ENCODE measurements around the gene WASF2. TPM values are rescaled to one million over a fixed set of nuclear protein-coding genes. Genes with fewer than 3 reads are reported as not detected.

The WASF2 gene
- total RNA-seq, 2 donors from 2014 or later: 28.0 to 36.1 TPM

DNA sequence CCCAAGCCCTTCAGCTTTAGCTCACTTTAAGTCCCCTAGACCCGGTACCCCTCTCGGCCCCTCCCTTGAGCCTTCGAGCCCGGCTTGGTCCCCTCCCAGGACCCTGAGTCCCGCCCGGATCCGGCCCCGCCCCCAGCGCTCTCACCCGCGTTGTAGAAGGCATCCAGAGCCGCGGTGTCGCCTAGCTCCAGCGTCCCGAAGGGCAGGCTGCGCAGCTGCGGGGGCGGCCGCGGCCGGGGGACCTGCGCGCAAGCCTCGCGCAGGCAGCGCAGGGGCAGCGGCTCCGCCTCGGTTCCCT is 123.9 kb downstream of the WASF2 start:
- no peaks in the 10 kb centered on the region for H3K36me3 ChIP-seq (replicated peaks in 1 of 2; ENCODE audit: insufficient read depth in 1 of 2, low read depth in 2 of 2)

DNA sequence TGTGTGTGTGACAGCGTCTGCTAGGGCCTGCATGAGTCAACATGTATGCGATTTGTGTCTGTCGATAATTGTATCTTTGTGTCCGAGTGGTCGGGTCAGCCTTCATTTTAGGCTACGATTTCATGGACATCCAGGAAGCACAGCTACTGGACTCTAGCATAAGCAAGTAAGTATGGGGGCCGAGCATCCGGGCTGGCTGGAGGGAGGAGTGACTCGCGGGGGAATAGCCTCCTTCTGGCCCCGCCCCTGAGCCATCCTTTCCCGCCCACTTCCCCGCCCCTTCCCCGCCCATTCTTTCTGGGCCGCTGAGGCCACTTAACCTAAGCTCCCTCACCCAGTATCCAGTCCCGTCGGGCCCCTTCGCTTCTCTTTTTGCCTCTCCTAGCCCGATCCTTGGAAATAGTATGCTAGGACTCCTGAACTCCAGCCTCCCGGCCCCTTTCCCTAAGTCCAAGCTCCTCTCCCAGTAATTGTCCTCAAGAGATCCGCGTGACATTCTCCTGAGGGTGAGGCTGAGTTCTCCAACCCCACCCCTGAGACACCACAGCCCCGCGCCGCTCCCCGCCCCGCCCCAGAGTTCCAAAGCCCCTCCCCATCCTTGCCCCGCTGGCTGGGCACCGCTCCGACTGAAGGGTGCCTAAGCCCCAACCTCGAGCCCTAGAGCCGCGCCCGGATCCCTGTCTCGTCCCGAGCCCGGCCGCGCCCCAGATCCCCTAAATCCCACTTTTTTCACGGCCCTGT is 124.4 kb downstream of the WASF2 start:
- Histone ChIP-seq H3K9me3 (no peaks in the 10 kb centered on the region), H3K4me1 (peaks cover 27% of the 10 kb centered on the region), H3K27me3 (no peaks in the 10 kb centered on the region), H3K27ac (peak overlapping the region; percentile 57 to 90 (median 78)), H3K4me3 (peak overlapping the region; percentile 16 to 18), H3K36me3 (replicated peaks in 1 of 2; ENCODE audit: insufficient read depth in 1 of 2, low read depth in 2 of 2) (no peaks in the 10 kb centered on the region)
- DNase-seq (peak; percentile 86 to 89 (median 88)), ATAC-seq (peak; percentile 74)
- TF ChIP-seq POLR2A (IDR thresholded peaks at IDR 0.05): peak in 2 of 3 donors; percentile 68 to 69
- TF ChIP-seq, protein P1, sequence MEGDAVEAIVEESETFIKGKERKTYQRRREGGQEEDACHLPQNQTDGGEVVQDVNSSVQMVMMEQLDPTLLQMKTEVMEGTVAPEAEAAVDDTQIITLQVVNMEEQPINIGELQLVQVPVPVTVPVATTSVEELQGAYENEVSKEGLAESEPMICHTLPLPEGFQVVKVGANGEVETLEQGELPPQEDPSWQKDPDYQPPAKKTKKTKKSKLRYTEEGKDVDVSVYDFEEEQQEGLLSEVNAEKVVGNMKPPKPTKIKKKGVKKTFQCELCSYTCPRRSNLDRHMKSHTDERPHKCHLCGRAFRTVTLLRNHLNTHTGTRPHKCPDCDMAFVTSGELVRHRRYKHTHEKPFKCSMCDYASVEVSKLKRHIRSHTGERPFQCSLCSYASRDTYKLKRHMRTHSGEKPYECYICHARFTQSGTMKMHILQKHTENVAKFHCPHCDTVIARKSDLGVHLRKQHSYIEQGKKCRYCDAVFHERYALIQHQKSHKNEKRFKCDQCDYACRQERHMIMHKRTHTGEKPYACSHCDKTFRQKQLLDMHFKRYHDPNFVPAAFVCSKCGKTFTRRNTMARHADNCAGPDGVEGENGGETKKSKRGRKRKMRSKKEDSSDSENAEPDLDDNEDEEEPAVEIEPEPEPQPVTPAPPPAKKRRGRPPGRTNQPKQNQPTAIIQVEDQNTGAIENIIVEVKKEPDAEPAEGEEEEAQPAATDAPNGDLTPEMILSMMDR (IDR thresholded peaks at IDR 0.05): no peak
- WGBS, 2 donors: 3 to 6% methylated on average over 35 to 36 of the region's 40 CpGs
- intact Hi-C loops (cut with DNase I): no loop called here

More for the DNA sequence above, 123.9 kb downstream of the WASF2 start:
- no peak for TF ChIP-seq POLR2A (IDR thresholded peaks at IDR 0.05)
- TF ChIP-seq, protein P1 (IDR thresholded peaks at IDR 0.05): no peak
- DNase-seq: peak; percentile 70 to 79 (median 78)
- Histone ChIP-seq H3K27ac (peak overlapping the region; percentile 57 to 90 (median 78)), H3K4me3 (peak overlapping the region; percentile 16 to 18), H3K27me3 (no peaks in the 10 kb centered on the region), H3K9me3 (no peaks in the 10 kb centered on the region), H3K4me1 (peaks cover 24% of the 10 kb centered on the region)
- 0 to 2% methylated on average over 5 to 30 of the region's 30 CpGs for WGBS, 2 donors
- intact Hi-C loops (cut with DNase I): no loop called here
- ATAC-seq: peak; percentile 46

DNA sequence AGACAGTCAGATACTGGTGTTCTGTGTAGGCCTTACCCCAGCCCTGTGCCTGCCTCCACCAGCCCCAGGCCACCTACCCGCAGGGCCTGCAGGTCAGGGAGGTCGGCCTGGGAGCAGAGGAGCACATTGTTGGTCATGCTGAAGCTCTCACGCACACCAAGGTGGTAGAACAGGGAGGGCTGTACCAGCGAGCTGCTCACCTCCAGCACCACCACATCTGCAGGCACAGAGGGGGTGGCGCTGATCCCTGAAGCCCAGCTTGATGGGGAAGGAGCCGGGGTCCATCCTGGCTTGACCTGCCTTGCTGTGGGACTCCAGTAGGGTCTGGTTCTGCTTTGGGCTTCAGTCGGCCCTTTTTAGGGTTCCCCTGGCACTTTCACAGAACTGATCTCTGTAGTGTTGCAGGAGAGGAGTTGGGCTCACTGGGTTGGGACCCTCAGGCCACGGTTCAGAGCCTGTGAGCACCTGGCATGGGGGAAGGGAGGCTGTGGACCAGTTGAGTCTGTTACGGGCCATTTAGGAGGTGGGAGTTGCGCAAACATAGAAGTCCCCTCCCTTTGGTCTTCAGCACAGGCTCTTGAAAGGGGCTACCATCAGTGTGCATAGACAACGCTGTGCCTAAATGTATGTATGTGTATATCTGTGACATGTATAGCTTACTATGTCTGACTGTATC is 125.1 kb downstream of the WASF2 start:
- H3K4me3 ChIP-seq: no peak overlapping the region
- TF ChIP-seq POLR2A (IDR thresholded peaks at IDR 0.05): no peak
- TF ChIP-seq, protein P1 (IDR thresholded peaks at IDR 0.05): no peak
- no peaks in the 10 kb centered on the region for H3K9me3 ChIP-seq
- peaks cover 32% of the 10 kb centered on the region for H3K4me1 ChIP-seq
- no peak for ATAC-seq
- H3K27me3 ChIP-seq: no peaks in the 10 kb centered on the region
- intact Hi-C loops (cut with DNase I): no loop called here
- WGBS, 2 donors: 67 to 75% methylated on average over 2 to 9 of the region's 11 CpGs
- H3K27ac ChIP-seq: peak overlapping the region; percentile 57 to 90 (median 78)
- no peak for DNase-seq
- H3K36me3 ChIP-seq (replicated peaks in 1 of 2; ENCODE audit: insufficient read depth in 1 of 2, low read depth in 2 of 2): no peaks in the 10 kb centered on the region

DNA sequence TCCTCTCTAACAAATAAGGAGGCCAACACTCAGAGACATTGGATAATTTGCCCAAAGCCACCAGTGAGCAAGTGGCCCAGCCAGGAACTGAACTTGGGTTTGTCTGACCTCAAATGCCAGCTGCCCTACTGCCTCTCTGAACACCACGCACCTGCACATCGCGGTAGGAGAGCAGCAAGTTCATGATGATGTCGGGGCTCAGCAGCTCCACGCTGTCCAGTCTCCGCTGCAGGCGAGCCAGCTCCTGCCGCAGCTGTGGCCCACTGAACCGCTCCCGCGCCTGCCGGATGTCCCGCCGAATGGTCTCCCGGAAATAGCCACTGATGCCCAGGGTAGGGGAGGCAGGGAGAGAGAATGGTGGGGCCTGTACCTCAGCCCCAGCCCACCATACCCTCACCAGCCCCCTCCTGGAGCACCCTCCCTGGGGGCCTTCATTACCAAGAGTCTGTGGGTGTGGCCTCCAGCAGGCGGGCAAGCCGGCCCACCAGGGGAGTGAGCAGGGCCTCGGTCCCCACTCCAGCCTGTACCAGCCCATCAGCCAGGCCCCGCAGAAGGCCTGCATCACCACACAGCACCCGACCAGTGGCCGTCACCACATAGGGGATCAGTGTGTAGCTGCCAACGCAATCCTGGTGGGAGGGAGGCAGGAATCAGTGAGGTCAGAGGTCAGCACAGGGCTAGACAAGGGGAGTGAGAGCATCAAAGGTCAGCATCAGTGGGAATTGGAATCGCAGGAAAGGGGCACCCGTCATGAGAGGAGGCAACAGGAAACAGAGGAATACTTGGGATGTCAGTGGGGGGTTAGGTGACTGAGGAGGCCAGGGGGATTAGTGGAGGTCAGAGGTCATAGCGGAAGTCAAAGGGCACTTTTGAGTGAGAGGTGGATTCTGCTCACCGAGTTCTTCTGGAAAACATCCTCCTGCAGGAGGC is 125.9 kb downstream of the WASF2 start:
- H3K36me3 ChIP-seq (replicated peaks in 1 of 2; ENCODE audit: insufficient read depth in 1 of 2, low read depth in 2 of 2): no peaks in the 10 kb centered on the region
- no peak overlapping the region for H3K27ac ChIP-seq
- DNase-seq (no peak), ATAC-seq (no peak)
- no peaks in the 10 kb centered on the region for H3K27me3 ChIP-seq
- intact Hi-C loops (cut with DNase I): no loop called here
- no peak overlapping the region for H3K4me3 ChIP-seq
- WGBS, 2 donors: 86 to 88% methylated on average over 13 to 26 of the region's 26 CpGs
- H3K9me3 ChIP-seq: no peaks in the 10 kb centered on the region
- TF ChIP-seq, protein P1 (IDR thresholded peaks at IDR 0.05): no peak
- TF ChIP-seq POLR2A (IDR thresholded peaks at IDR 0.05): no peak
- H3K4me1 ChIP-seq: peaks cover 32% of the 10 kb centered on the region

All from body of pancreas (tissue), 4 donors.